GM12864 (cell line): ENCODE data around the gene CHCHD6.

Experiments used
- DNase-seq: peaks from one replicate; pipeline ENCODE4 v3.0.0-alpha.2; 2011; ENCODE audit warnings: low read depth
- H3K4me3 ChIP-seq: 2 replicates; pipeline ENCODE4 v1.5.1; 2011; ENCODE audit warnings: mild to moderate bottlenecking, low read depth, low read length, control low read depth
- CTCF ChIP-seq: IDR thresholded peaks from 2 replicates; pipeline ENCODE4 v1.5.1; 2011; ENCODE audit warnings: low read depth, mild to moderate bottlenecking, moderate library complexity, low read length, control low read depth, inconsistent platforms; ENCODE audit errors: missing control alignments

The CHCHD6 gene

GRCh38 chr3:126680667-126681055 is 23.4 kb upstream of the CHCHD6 start:
- no peak for TF ChIP-seq CTCF
- DNase-seq = no peak
- H3K4me3 ChIP-seq = no peak overlapping the region

- no peak overlapping the region for H3K4me3 ChIP-seq
- no peak for TF ChIP-seq CTCF
- no peak for DNase-seq
Measured at GRCh38 chr3:126682009-126682408, 22.0 kb upstream of the CHCHD6 start.

GRCh38 chr3:126683069-126683468 is 21.0 kb upstream of the CHCHD6 start:
- H3K4me3 ChIP-seq = no peak overlapping the region
- no peak for TF ChIP-seq CTCF
- no peak for DNase-seq

GRCh38 chr3:126684218-126684751 is 19.8 kb upstream of the CHCHD6 start:
- no peak overlapping the region for H3K4me3 ChIP-seq
- DNase-seq = no peak
- TF ChIP-seq CTCF = no peak

GRCh38 chr3:126685021-126685420 is 19.0 kb upstream of the CHCHD6 start:
- TF ChIP-seq CTCF = no peak
- no peak overlapping the region for H3K4me3 ChIP-seq
- DNase-seq = no peak

- TF ChIP-seq CTCF = no peak
- no peak for DNase-seq
- no peak overlapping the region for H3K4me3 ChIP-seq
Measured at GRCh38 chr3:126685493-126685892, 18.5 kb upstream of the CHCHD6 start.

GRCh38 chr3:126691765-126692164 is 12.3 kb upstream of the CHCHD6 start:
- no peak for TF ChIP-seq CTCF
- H3K4me3 ChIP-seq = no peak overlapping the region
- DNase-seq = no peak
